NCI-H510A (cell line): ENCODE data around the gene ILDR2.
A peak's percentile ranks its signal among the peaks of the same experiment; 100 is the strongest.
"Not testable (repeated sequence)": the region's sequence is repeated elsewhere in the genome, so short reads cannot be mapped to it uniquely, and the experiment has no call there.

Source experiments
- DNase-seq: peaks from one replicate; lab custom pipeline; 2025; lab: John Stamatoyannopoulos, UW

Gene ILDR2

GRCh38 chr1:166888373-166889111 is 86.8 kb downstream of the ILDR2 start:
- DNase-seq, result no peak

DNA sequence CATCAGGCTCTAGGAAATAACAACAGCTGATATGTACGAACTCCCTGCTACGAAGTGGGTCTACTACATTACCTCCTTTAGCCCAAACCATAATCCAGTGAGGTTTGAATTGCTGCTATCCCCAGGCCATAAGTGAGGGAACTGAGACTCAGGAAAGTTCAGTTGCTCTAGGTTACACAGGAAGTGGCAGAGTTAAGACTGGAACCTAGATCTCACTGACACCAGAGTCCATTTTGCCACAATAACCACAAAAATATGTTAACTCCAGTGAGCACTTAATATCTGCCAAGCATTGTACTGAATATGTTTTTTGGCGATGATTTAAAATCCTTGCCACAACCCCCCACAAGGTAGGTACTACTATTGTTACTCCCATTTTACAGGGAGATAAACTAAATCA is 90.4 kb downstream of the ILDR2 start:
- no peak for DNase-seq

DNA sequence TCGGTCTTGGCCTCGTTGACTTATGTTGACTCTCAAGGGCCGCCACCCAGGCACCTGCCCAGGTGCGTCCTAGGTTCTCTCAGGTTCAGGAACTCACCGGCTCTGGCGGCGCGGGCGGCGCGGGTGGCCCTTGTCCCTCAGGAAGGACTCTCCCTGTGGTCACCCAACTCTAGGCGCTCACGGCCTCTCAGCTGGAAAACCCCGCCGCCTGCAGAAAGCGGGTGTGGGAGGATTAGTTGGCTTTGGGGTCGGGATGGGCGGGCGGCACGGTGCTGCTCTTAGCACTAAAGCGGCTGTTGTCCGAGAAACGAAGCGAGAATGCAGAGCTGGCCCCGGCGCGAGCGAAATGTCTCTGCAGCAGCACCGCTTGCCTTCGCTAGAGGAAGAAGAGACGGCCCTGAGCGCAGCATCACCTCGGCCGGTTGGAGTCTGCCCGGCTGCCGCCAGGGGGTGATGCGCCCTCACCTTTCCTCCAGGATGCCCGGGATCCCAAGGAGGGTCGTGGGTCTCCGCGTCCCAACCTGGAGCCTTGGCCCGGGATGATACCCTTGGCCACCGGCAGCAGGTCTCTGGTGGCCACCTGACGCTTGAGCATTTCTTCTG is 91.2 kb downstream of the ILDR2 start:
- DNase-seq, result peak; percentile 44

DNA sequence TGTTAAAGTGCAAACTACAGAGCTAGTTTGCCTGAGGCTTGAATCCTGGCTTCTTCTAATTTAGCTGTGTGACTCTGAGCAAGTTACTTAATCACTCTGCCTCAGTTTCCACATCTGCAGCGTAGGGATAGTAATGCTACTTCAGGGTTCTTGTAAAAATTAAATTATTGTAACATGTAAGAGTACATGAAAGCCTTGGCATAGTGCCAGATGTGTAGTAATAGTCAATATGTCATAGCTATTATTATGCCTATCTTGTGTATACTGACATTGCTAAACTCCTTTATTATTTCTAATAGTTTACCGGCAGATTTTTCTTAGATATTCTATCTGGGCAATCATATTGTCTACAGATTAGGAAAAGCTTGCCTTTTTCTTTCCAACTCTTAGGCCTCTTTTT is 92.4 kb downstream of the ILDR2 start:
- no peak for DNase-seq

- not testable (repeated sequence) for DNase-seq
These were observed 97.0 kb downstream of the ILDR2 start for GRCh38 chr1:166878173-166878917.

DNA sequence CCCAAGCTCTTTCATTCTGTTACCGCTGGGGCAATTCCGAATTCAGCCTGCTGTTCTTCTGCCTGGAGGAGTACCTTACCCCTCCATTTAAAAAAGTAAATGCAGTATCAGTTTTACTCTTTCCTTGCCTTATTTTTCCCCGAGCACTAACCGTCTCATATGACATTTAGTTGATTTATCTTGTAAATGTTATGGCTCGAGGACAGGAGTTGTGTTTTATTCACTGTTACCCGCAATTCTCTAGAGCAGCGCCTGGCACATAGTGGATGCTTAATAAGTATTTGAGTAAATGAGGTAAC is 98.9 kb downstream of the ILDR2 start:
- DNase-seq, result no peak

GRCh38 chr1:166875734-166876539 is 99.4 kb downstream of the ILDR2 start, which contains the start of gene TADA1:
Gene TADA1 (minus strand): TSS chr1:166876264. CDS start chr1:166876233, 31 bp downstream.
- peak; percentile 98 for DNase-seq

DNA sequence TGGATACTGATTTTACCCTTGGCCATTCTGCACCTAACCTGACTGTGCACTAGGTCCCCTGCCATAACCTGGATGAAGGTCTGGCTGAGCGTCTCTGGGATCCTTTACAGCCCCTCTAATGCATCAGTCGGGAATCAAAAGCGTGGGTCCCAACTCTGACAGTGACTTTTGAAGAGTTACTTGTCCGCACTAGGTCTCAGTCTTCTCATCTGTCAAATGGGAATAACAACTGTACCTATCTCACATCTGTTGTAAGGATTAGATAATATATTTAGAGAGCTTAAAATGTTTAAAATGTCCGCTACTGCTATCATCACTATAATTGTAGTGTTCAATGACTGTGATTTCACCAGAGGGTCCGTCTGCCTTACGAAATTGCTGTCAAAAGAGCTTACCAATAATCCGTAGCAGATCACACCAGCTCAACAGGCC is 100.0 kb downstream of the ILDR2 start:
- no peak for DNase-seq

- no peak for DNase-seq
These were observed 100.9 kb downstream of the ILDR2 start for GRCh38 chr1:166874464-166874863.

DNA sequence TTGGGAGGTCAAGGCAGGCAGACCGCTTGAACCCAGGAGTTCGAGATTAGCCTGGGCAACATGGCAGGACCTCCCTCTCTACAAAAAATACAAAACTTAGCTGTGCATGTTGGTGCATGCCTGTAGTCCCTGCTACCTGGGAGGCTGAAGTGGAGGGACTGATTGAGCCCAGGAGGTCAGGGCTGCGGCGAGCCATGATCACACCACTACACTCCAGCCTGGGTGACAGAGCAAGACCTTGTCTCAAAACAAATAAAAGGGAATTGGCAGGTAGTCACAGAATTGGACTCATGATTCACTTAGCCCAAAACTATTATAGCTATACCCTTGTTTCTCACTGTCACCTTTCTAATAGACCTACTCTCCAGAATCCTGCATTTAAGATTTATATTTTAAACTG is 104.8 kb downstream of the ILDR2 start:
- DNase-seq, result no peak

DNA sequence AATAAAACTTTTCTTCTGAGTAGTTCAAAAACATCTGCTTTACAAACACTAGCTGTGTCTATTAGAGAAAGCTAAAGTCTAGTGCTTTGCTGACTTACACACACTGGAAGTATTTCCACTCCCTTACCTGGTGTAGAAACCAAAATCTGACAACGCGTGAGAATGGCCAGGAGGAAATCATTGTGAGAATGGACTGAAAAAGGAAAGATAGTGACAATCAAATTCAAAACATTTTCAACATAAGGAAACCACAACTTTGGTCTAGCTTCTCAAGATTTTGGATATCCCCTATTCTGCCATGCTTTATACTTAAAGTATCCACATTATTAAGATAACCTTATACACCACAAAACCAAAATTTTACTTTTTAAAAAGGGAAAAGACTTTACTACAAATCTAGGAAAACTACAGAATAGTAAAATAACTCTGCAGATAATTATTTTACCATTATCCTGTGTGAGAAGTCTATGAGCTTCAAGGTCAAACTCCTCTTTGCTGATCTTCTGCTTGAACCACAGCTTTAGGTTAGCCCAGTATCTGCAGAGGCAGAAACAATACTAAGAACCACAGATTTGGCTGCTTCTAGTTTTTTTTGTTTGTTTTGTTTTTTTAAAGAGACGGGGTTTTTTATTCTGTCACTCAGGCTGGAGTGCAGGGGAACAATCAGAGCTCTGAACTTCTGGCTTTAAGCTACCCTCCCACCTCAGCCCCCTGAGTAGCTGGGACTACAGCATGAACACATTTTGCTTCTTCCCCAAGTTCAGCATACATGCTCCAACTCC is 105.8 kb downstream of the ILDR2 start:
- DNase-seq, result no peak

DNA sequence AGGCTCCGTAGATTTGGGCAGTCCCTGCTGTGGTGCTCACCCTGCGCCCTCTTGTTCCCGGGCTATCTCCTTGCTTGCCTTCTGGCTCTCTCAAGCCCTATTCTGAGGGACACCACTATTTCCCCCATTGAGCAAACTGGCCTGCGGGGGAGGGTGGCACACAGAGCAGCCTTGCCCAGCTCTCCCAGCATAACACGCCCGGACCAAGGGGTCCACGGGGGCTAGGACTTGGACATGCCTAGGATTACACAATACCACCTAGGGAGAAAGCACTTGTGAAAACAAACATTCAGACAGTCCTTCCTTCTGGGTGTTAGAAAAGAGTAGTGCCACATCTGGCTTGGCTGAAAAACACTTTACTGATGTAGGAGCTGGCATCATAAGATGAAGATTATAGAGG is 106.7 kb downstream of the ILDR2 start:
- DNase-seq, result no peak

DNA sequence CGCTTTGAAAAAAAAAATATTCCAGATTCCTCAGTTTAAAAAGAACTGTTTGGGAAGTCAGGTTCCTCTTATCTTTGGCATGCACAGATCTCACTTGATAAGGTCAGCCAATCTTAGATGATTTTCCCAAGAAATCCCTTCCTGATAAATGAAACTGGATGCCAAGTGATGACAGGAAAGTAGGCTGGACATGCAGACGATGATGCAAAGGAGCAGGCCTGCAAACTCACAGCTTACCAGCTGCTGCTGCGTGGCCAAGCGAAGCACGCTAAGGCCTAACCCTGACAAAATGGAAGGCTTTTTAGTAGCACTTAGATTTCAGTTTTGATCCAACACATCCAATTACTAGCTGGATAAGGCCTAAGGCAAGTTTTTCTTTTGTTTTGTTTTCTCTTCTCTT is 109.4 kb downstream of the ILDR2 start:
- no peak for DNase-seq

DNA sequence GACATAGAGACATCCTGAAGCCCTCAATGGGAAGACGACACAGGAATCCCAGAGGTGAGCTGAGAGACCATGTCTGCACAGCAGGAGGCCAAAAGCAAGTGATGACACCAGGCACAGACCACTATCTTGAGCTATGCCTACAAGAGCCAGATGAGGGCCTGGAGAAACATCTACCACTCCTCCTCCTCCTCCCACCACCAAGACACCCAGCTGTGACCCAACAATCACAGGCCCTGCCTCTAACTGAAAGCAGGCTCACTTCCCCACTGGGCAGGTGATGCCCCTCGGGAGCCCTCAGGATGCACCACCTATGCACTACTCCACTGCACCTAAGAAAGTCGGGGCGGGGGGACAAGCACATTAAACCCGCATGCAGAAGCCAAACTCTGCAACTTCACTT is 115.7 kb downstream of the ILDR2 start:
- no peak for DNase-seq

GRCh38 chr1:166858726-166859419 is 116.5 kb downstream of the ILDR2 start:
- DNase-seq, result no peak
